ENCODE data around the gene DCLK1.
"Not testable (repeated sequence)": the region's sequence is repeated elsewhere in the genome, so short reads cannot be mapped to it uniquely, and the experiment has no call there.

DCLK1 gene

DNA sequence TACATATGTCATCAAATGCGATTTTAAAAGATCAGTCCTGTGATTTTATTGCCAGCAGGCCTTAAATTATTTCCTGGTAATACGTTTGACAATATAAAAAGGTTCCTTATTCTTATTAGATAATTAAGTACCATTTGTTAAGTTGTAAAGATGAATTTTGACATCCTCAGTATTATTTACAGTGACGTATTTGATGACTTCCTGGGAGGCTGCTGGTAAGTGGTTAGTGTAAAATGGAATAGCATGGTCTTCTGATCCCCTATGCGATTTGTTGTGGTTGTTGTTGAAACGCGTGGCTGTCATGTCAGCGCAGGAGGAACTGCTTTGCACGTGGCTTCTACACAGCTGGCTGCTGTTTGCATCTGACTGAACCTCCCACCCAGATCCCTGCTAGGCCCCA is 99.7 kb downstream of the DCLK1 start:
- DNase-seq = no peak

DNA sequence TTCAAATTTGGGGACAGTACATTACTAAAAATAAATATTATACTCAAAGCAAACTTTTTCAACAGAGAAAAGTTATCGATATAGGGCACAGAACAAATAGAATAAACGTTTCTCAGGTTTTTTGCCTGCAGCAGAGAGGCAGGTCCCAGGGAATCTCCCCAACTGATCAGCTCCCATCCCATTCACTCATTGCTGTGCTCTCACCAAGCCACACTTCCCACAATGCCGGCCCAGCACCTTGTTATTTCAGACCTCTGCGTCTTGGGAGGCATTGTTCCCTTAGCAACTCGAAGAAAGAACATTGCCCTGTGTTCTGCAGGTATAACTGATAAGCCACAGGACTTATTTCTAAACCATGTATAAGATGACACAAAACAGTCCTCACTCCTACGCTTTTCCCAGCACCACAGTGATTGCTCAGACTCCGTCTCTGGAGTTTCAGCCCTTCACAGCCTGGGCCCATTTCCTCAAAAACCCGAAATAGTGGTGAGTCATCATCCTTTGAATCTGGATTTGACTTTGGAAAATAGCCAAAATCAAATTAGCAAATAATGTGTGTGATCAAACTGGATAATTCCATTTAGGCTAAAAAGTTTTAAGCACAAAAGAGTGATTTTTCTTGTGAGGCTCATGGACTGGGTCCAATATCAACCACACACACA is 100.4 kb downstream of the DCLK1 start:
- DNase-seq = no peak

- no peak for DNase-seq
Observed at GRCh38 chr13:36029166-36029565, 102.0 kb downstream of the DCLK1 start.

- DNase-seq = no peak
Observed at GRCh38 chr13:36028359-36029025, 102.7 kb downstream of the DCLK1 start.

DNA sequence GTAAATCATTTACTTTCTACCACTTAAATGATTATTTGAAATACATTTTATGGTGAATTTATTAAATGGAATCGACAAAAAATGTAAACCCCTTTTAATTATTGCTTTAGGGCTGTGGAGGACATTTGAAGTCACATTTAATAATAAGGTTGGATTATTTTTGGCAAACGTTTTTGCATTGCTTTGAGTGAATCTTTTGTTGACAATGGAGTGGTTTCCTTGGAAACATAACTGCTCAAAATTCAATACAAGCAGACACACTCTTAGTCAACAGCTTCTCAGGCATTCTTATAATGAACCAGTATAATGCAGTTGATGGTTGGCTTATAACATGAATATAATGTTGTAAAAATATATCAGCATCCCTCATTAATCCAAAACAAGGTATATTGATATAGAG is 104.7 kb downstream of the DCLK1 start:
- DNase-seq = no peak

- DNase-seq = no peak
Observed at GRCh38 chr13:36014763-36015162, 116.4 kb downstream of the DCLK1 start.

DNA sequence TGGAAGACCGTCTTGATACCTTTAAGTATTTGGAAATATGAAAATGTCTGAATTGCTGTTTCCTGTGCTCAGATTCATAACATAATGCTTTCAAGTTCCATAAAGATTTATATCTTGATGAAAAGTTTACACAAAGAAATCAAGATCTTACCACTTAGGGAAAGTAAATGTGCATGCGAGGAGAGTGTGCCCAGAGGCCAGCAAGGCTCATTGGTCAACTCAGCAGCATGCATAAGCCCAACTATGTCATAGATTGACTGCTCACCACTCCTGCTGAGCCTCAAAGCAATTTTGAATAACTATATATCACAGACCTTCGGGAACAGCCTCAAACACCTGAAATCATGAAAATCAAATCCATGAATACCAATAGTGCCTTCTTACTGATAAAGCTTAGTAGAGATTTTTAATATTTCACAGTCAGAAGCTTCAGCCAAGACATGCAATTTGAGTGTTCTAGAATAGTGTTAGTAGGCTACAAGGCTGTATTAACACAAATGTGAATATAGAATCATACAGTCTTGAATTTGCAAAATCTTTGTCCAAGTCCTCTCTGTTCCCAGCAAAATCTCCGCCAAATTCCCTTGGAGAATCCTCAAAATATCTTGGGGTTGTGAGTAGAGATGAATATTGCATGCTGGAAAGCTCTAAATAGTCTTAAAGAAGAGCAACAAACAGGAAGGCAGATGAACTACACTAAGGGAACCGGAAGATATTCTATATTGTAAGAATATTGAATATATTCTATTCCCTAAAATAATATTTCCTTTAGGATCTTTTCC is 124.1 kb downstream of the DCLK1 start:
- no peak for DNase-seq

GRCh38 chr13:36006347-36006746 is 124.8 kb downstream of the DCLK1 start:
- no peak for DNase-seq

DNA sequence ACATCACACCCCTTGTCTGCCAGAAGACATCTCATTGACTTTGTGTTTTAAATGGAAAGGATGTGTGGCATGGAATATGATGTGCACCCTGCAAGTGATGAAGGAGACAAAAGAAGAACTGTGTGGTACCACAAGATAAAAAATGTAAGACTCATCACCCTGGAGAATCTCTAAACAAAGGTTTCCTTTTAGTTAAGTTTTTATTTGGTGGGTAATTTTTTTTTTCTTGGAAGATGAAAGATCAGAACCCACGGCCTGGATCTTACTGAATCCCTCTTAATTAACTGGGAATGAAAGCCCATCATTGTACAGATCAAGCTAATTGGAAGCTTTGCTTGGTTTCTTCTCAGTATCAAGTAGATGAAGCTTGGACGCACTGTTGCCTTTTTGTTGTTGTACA is 129.6 kb downstream of the DCLK1 start:
- DNase-seq = no peak

- DNase-seq = no peak
Observed at GRCh38 chr13:36000028-36000427, 131.2 kb downstream of the DCLK1 start.

- no peak for DNase-seq
Observed at GRCh38 chr13:35996360-35996759, 134.8 kb downstream of the DCLK1 start.

GRCh38 chr13:35995136-35995535 is 136.0 kb downstream of the DCLK1 start:
- DNase-seq = no peak

- DNase-seq = no peak
Observed at GRCh38 chr13:35994131-35994966, 136.8 kb downstream of the DCLK1 start.

DNA sequence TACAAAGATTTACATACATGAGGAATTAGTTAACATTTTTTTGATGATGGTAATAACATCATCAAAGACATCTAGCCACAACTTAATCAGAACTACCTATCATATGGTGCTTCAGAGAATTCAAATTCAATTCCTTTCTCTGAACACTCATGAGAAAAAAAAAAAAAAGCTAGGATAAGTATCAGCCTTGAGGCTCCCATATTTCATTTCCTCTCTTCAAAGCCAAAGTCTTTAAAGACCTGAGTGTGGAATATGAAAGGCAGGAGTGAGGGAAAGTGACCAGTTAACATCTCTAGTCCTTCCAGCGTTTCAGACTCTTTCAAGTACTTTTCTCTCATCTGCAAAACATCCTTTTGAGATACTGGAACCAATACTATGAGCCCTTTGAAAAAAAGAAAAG is 137.5 kb downstream of the DCLK1 start:
- DNase-seq = no peak

DNA sequence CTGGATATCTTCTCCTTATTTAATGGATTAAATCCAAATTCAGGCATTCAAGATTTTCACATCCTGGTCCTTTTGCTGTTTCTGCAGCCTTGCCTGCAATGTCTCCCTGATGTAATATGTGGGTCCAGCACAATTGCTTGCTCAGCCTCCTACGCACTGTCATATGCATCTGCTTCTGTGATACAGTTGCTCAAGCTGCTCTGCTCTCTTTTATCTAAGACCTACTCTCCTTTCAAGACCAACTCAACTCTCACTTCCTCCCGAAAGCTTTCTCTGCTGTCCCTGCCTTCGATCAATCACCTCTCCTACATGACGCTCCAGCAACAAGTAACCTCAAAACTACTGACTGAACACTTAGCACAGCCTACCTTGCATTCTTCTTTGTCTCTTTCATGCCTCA is 138.2 kb downstream of the DCLK1 start:
- no peak for DNase-seq

DNA sequence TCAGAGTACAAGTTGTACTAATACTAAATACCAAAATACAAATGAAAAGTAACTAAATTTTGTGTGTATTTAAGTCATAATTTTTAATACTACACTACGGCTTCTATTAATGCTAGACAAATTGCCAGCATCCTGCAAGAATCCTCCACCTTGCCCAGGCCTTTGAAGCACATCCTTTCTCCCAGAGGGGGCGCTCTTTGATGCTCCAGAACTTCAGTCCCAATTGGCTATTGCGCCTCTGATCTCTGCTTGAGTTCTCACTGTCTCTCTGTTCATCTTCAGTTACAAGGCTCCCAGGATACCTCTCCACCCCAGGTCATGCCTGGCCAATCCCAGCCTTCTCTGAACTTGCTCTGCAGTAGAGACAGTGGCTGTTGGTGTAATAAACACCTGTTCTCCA is 141.0 kb downstream of the DCLK1 start:
- DNase-seq = no peak

- DNase-seq = no peak
Observed at GRCh38 chr13:35988648-35989081, 142.5 kb downstream of the DCLK1 start.

DNA sequence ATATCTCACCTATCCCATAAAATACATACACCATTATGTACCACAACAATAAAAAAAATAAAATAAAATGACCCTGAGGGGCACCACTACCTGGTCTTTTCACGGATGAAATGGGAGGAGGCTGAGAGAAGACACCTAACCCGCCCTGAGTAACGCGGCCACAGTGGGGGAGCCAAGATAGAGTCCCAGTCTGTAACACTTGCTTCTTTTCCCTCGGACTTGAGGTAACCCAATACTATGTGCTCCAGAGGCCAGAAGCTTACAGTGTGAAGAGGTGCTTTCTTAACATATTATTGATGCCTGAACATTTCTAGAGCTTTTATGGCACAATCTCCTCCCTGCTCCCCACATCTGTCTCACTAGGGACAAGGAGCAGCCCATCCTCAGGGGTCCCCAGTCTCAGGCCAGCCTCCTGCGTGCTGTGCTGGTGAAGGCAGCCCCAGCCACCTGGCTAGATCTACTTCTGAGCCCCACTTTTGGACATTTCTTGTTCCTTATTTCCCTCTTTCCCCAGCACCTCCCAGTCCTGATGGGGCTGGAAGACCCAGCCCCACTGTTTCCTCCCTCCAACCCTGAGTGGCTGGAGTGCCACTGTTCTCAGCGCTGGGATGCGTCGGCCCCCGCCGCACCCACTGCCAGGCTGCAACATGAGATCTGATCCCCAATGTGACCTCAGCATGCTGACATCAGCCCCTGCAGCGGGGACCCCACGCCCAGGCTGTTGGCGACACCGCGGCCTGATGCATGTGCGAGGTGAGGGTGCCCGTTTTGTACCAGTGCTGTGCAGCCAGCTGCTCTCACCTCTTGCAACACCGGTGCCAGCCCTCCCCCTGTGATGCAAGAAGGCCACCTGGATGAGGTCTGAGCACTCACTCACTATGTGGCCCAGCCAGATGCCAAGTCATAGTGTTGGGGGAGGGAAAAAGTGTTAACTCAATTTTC is 143.3 kb downstream of the DCLK1 start:
- no peak for DNase-seq

DNA sequence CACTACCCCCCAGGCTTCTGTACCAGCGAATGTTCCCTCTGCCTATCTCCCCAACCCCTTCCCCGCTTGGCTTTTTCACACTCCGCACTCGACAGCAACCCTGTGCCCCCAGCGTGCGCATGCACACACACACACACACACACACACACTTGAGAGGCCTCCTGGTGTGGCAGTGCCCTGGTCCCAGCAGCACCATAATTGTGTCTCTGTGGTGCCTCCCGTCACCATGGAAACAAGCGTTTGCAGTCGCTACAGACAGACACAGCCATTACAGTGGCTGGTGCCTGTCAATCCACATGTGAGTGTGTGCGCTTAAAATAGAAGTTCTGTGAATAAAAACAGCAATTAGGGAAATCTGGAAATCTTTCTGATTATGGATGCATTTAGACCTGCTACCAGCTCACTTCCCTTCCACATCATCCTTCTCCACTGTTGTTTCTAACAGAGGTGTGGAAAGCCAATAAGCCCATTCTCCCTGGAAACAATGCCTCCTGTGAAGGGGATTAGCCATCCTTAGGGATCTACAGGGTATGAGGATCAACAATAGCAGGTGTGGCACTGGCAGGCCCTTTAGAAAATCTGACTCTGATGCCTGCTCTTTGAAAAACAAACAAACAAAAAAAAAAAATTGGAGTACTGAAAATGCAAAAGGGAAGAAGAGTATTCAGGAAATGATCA is 146.3 kb downstream of the DCLK1 start:
- no peak for DNase-seq

DNA sequence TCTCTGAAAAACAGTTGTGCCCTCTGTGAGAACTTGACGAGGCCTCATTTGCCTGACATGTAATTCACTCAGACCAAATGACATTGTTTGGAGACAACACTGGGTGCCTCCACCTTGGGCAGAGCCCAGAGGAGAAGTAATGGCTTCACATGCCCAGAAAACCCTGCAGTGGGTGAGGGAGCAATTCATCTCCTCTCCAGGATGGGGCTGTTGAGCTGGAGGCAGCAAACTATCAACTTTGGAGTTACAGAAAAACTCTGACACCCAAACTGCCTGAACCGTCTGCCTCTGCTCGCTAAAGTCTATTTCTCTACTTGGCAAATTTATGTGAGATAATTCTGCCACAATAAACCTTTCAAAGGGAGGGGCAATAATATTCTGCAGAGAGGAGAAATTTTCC is 146.9 kb downstream of the DCLK1 start:
- DNase-seq = no peak

DNA sequence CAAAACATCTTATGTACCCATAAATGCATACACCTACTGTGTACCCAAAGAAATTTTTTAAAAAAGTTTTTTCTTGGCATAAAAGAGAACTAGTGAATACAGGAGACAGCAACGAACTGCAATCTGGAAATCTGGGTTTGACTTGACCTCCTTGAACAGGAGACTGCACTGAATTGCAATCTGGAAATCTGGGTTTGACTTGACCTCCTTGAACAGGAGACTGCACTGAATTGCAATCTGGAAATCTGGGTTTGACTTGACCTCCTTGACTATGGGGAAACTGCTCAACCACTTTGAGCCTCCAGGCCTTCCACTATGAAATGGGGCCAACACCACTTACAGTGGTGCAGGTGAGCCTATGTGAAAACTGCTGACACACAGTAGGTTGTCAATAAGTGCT is 147.5 kb downstream of the DCLK1 start:
- not testable (repeated sequence) for DNase-seq

Measured in right forelimb (tissue), 1 donor.